ENCODE data around the gene ENTPD3. TPM values are rescaled to one million over a fixed set of nuclear protein-coding genes. Genes with fewer than 3 reads are reported as not detected.
A peak's percentile ranks its signal among the peaks of the same experiment; 100 is the strongest.
"Not testable (repeated sequence)": the region's sequence is repeated elsewhere in the genome, so short reads cannot be mapped to it uniquely, and the experiment has no call there.

The ENTPD3 gene
- total and polyA plus RNA-seq, 2 of the 13 experiments (the other 11 are each of a cell fraction or from before 2014, with no cell fraction given) = 0.07 TPM; not detected in 1

- in situ Hi-C loops (cut with HindIII; ENCODE audit: extremely low pct_ligation_motif_present, low pct_unique_long_range_greater_than_20kb); H3K27me3 ChIP-seq (ENCODE audit: control insufficient read depth in 1 of 2, insufficient read depth in 2 of 2, low read length in 2 of 2); FAIRE-seq; H3K4me2 ChIP-seq (ENCODE audit: low read depth, low read length); H2AFZ ChIP-seq (ENCODE audit: low read length); H3K9me3 ChIP-seq (ENCODE audit: low read length); CTCF ChIA-PET (ENCODE audit: low intra/inter-chr PET ratio, low total read pairs); H3K4me3 ChIP-seq (replicated peaks in 1 of 3; ENCODE audit: insufficient read depth in 1 of 3, low read depth in 2 of 3, low read length in 3 of 3); ATAC-seq; H3K9ac ChIP-seq (ENCODE audit: insufficient read depth, low read depth, low read length); DNase-seq (ENCODE audit: low spot score); intact Hi-C loops (cut with micrococcal nuclease; ENCODE audit: unreplicated experiment); BruUV-seq (replicated peaks); H3K27ac ChIP-seq (ENCODE audit: extremely low read length, insufficient read depth, low read length): not testable (repeated sequence)
- Histone ChIP-seq H3K79me2 (ENCODE audit: insufficient read depth, low read length) (peaks cover 23% of the 10 kb centered on the region), H4K20me1 (ENCODE audit: insufficient read depth, low read length) (peaks cover 21% of the 10 kb centered on the region), H3K36me3 (replicated peaks in 1 of 2; ENCODE audit: control insufficient read depth in 1 of 2, insufficient read depth in 2 of 2, low read length in 2 of 2) (peaks cover 8 to 36% of the 10 kb centered on the region in 2 experiments), H3K4me1 (ENCODE audit: insufficient read depth, low read length) (peaks cover 31% of the 10 kb centered on the region)
- POLR2A ChIA-PET = interaction anchor here (3.6 kb wide), 1 partner anchor 43 kb away, joined by 14 read pairs; the partner anchor contains the start of gene ZNF620
- peak; percentile 57; the same call in 1 of the 2 replicates for TF ChIP-seq ZNF121 (CRISPR knock-in tag; IDR thresholded peaks at IDR 0.05)
- 89% methylated on average over 7 of the region's 7 CpGs for WGBS (ENCODE audit: low lambda C conversion rate)
Measured at GRCh38 chr3:40462838-40463237, 75.9 kb downstream of the ENTPD3 start.

DNA sequence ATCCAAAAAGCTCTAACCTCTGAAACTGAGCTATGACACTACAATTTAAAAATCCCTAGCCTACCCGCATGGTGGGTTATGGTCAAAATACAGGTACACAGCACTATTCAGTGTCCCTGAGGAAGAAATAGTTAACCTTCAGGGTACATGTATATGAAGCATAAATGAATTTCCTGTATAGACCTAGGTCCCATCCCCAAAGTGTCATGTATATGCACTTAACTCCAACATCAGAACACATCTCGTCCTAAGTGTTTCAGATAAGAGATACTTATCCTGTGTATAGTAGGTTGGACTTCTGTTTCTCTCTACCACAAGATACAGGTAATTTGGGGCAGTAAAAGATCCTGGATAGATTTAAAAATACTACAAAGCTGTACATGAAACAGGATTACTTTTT is 76.6 kb downstream of the ENTPD3 start:
- no peak for TF ChIP-seq RBM39 (IDR thresholded peaks at IDR 0.05; ENCODE audit: low read depth, low read length, poor library complexity, severe bottlenecking)
- peak; percentile 46; the same call in 1 of the 2 replicates for TF ChIP-seq POLR2AphosphoS5 (IDR thresholded peaks at IDR 0.05; ENCODE audit: low read depth, low read length)
- peak in 1 of 2 experiments; percentile 40; a peak in 2 of 4 replicates for TF ChIP-seq POLR2A (IDR thresholded peaks at IDR 0.05; ENCODE audit: insufficient read depth in 1 of 2, low read depth in 2 of 2, low read length in 2 of 2)
- TF ChIP-seq SSRP1 (CRISPR knock-in tag; IDR thresholded peaks at IDR 0.05) = peak; percentile 69; the same call in 1 of the 2 replicates
- peaks cover 17% of the 10 kb centered on the region for H4K20me1 ChIP-seq (ENCODE audit: insufficient read depth, low read length)
- no TSS peak for BruUV-seq (replicated peaks)
- peaks cover 8 to 35% of the 10 kb centered on the region in 2 experiments for H3K36me3 ChIP-seq (replicated peaks in 1 of 2; ENCODE audit: control insufficient read depth in 1 of 2, insufficient read depth in 2 of 2, low read length in 2 of 2)
- no peak overlapping the region for H3K27ac ChIP-seq (ENCODE audit: extremely low read length, insufficient read depth, low read length)
- ATAC-seq (no peak), DNase-seq (ENCODE audit: low spot score) (no peak), FAIRE-seq (no peak)
- POLR2A ChIA-PET = interaction anchor here (0.9 to 3.6 kb wide), 3 partner anchors 10 to 42 kb away, joined by 3 to 14 read pairs (median 4); partner anchors contain the start of genes ZNF619 and ZNF620
- peaks cover 34% of the 10 kb centered on the region for H3K4me1 ChIP-seq (ENCODE audit: insufficient read depth, low read length)
- no peak overlapping the region for H3K4me2 ChIP-seq (ENCODE audit: low read depth, low read length)
- H3K9me3 ChIP-seq (ENCODE audit: low read length) = no peaks in the 10 kb centered on the region
- in situ Hi-C loops (cut with HindIII; ENCODE audit: extremely low pct_ligation_motif_present, low pct_unique_long_range_greater_than_20kb) = no loop called here
- H3K4me3 ChIP-seq (replicated peaks in 1 of 3; ENCODE audit: insufficient read depth in 1 of 3, low read depth in 2 of 3, low read length in 3 of 3) = no peak overlapping the region
- H3K9ac ChIP-seq (ENCODE audit: insufficient read depth, low read depth, low read length) = no peak overlapping the region
- 100% methylated on average over 2 of the region's 2 CpGs for whole genome bisulfite sequencing (ENCODE audit: low lambda C conversion rate)
- no peak overlapping the region for H2AFZ ChIP-seq (ENCODE audit: low read length)
- CTCF ChIA-PET (ENCODE audit: low intra/inter-chr PET ratio, low total read pairs) = no interaction called here
- peaks cover 15% of the 10 kb centered on the region for H3K79me2 ChIP-seq (ENCODE audit: insufficient read depth, low read length)
- H3K27me3 ChIP-seq (ENCODE audit: control insufficient read depth in 1 of 2, insufficient read depth in 2 of 2, low read length in 2 of 2) = no peaks in the 10 kb centered on the region
- intact Hi-C loops (cut with micrococcal nuclease; ENCODE audit: unreplicated experiment) = no loop called here
